Fibroblast of pulmonary artery (primary cell): ENCODE measurements around the gene CAND1.

Source experiments
- DNase-seq: peaks from one replicate; pipeline ENCODE4 v3.0.0-alpha.2; 2010; ENCODE audit warnings: low read depth
- H3K4me3 ChIP-seq: replicated peaks from 2 replicates; pipeline ENCODE4 v1.5.1; 2011; ENCODE audit warnings: low read depth, mild to moderate bottlenecking, control low read depth, low read length, moderate library complexity
- CTCF ChIP-seq: IDR thresholded peaks from 2 replicates; pipeline ENCODE4 v1.5.1; 2011; ENCODE audit warnings: mild to moderate bottlenecking, control low read depth, low read length, inconsistent platforms; ENCODE audit errors: missing control alignments

CAND1 gene

GRCh38 chr12:67318786-67319185 lies 49.6 kb downstream of the CAND1 start:
- no peak for DNase-seq
- no peak for TF ChIP-seq CTCF
- H3K4me3 ChIP-seq, result no peak overlapping the region

- no peak for TF ChIP-seq CTCF
- H3K4me3 ChIP-seq, result no peak overlapping the region
- DNase-seq, result no peak
Measured at GRCh38 chr12:67319936-67320335, 50.8 kb downstream of the CAND1 start.

- no peak for TF ChIP-seq CTCF
- DNase-seq, result peak; percentile 17
- no peak overlapping the region for H3K4me3 ChIP-seq
Measured at GRCh38 chr12:67320614-67321295, 51.6 kb downstream of the CAND1 start.

GRCh38 chr12:67322580-67322979 lies 53.4 kb downstream of the CAND1 start:
- no peak for TF ChIP-seq CTCF
- no peak overlapping the region for H3K4me3 ChIP-seq
- DNase-seq, result no peak

- DNase-seq, result no peak
- TF ChIP-seq CTCF, result no peak
- H3K4me3 ChIP-seq, result no peak overlapping the region
Measured at GRCh38 chr12:67323007-67323406, 53.8 kb downstream of the CAND1 start.

- no peak for TF ChIP-seq CTCF
- no peak overlapping the region for H3K4me3 ChIP-seq
- no peak for DNase-seq
Measured at GRCh38 chr12:67326637-67327036, 57.5 kb downstream of the CAND1 start.

- no peak for DNase-seq
- no peak overlapping the region for H3K4me3 ChIP-seq
- TF ChIP-seq CTCF, result no peak
Measured at GRCh38 chr12:67327466-67327865, 58.3 kb downstream of the CAND1 start.
